ENCODE results near the gene BCL2L14.

BCL2L14 gene

GRCh38 chr12:12036901-12037300, 33.8 kb upstream of the BCL2L14 start:
- Histone ChIP-seq H3K4me2 (ENCODE audit: low read length) (no peak overlapping the region), H3K4me3 (ENCODE audit: low read depth, low read length, poor library complexity, severe bottlenecking) (no peak overlapping the region), H3K79me2 (ENCODE audit: insufficient read depth, low read length) (no peaks in the 10 kb centered on the region), H3K9me3 (ENCODE audit: low read length) (no peaks in the 10 kb centered on the region), H2AFZ (ENCODE audit: low read length) (no peak overlapping the region), H3K9me2 (ENCODE audit: low read depth, low read length) (no peaks in the 10 kb centered on the region), H3F3A (ENCODE audit: insufficient read depth, low read length) (no peaks in the 10 kb centered on the region), H3K9ac (ENCODE audit: low read length) (no peak overlapping the region), H4K20me1 (ENCODE audit: insufficient read depth, low read length) (no peaks in the 10 kb centered on the region), H3K36me3 (ENCODE audit: insufficient read depth, low read length) (no peaks in the 10 kb centered on the region), H3K27ac (ENCODE audit: low read depth, low read length, poor library complexity, severe bottlenecking) (no peak overlapping the region), H3K27me3 (ENCODE audit: insufficient read depth, low read length) (no peaks in the 10 kb centered on the region), H3K4me1 (ENCODE audit: insufficient read depth, low read length, severe bottlenecking) (peaks cover 28% of the 10 kb centered on the region)
- TF ChIP-seq CTCF (IDR thresholded peaks at IDR 0.05; ENCODE audit: low read length), result no peak
- TF ChIP-seq EZH2 (IDR thresholded peaks at IDR 0.05; ENCODE audit: borderline replicate concordance, low read length), result no peak

GRCh38 chr12:12039897-12040296, 30.8 kb upstream of the BCL2L14 start:
- no peak overlapping the region for H3K4me2 ChIP-seq (ENCODE audit: low read length)
- H3K9ac ChIP-seq (ENCODE audit: low read length), result no peak overlapping the region
- no peak overlapping the region for H2AFZ ChIP-seq (ENCODE audit: low read length)
- no peaks in the 10 kb centered on the region for H3K4me1 ChIP-seq (ENCODE audit: insufficient read depth, low read length, severe bottlenecking)
- H3K27me3 ChIP-seq (ENCODE audit: insufficient read depth, low read length), result no peaks in the 10 kb centered on the region
- no peak overlapping the region for H3K27ac ChIP-seq (ENCODE audit: low read depth, low read length, poor library complexity, severe bottlenecking)
- H3K9me3 ChIP-seq (ENCODE audit: low read length), result no peaks in the 10 kb centered on the region
- no peak overlapping the region for H3K4me3 ChIP-seq (ENCODE audit: low read depth, low read length, poor library complexity, severe bottlenecking)
- H3F3A ChIP-seq (ENCODE audit: insufficient read depth, low read length), result no peaks in the 10 kb centered on the region
- no peaks in the 10 kb centered on the region for H3K36me3 ChIP-seq (ENCODE audit: insufficient read depth, low read length)
- TF ChIP-seq CTCF (IDR thresholded peaks at IDR 0.05; ENCODE audit: low read length), result no peak
- no peak for TF ChIP-seq EZH2 (IDR thresholded peaks at IDR 0.05; ENCODE audit: borderline replicate concordance, low read length)
- no peaks in the 10 kb centered on the region for H3K9me2 ChIP-seq (ENCODE audit: low read depth, low read length)
- H4K20me1 ChIP-seq (ENCODE audit: insufficient read depth, low read length), result no peaks in the 10 kb centered on the region
- no peaks in the 10 kb centered on the region for H3K79me2 ChIP-seq (ENCODE audit: insufficient read depth, low read length)

- H3K27ac ChIP-seq (ENCODE audit: low read depth, low read length, poor library complexity, severe bottlenecking), result no peak overlapping the region
- no peak for TF ChIP-seq CTCF (IDR thresholded peaks at IDR 0.05; ENCODE audit: low read length)
- no peak for TF ChIP-seq EZH2 (IDR thresholded peaks at IDR 0.05; ENCODE audit: borderline replicate concordance, low read length)
- no peak overlapping the region for H3K4me2 ChIP-seq (ENCODE audit: low read length)
- H3K9me3 ChIP-seq (ENCODE audit: low read length), result no peaks in the 10 kb centered on the region
- no peaks in the 10 kb centered on the region; the same call in 1 of the 2 replicates for H3K36me3 ChIP-seq (ENCODE audit: insufficient read depth, low read length)
- H3K79me2 ChIP-seq (ENCODE audit: insufficient read depth, low read length), result no peaks in the 10 kb centered on the region
- H3K4me1 ChIP-seq (ENCODE audit: insufficient read depth, low read length, severe bottlenecking), result no peaks in the 10 kb centered on the region
- no peak overlapping the region for H3K9ac ChIP-seq (ENCODE audit: low read length)
- no peak overlapping the region for H2AFZ ChIP-seq (ENCODE audit: low read length)
- H3F3A ChIP-seq (ENCODE audit: insufficient read depth, low read length), result no peaks in the 10 kb centered on the region
- no peaks in the 10 kb centered on the region for H3K9me2 ChIP-seq (ENCODE audit: low read depth, low read length)
- no peaks in the 10 kb centered on the region for H3K27me3 ChIP-seq (ENCODE audit: insufficient read depth, low read length)
- H3K4me3 ChIP-seq (ENCODE audit: low read depth, low read length, poor library complexity, severe bottlenecking), result no peak overlapping the region
- no peaks in the 10 kb centered on the region for H4K20me1 ChIP-seq (ENCODE audit: insufficient read depth, low read length)
Observed at GRCh38 chr12:12046401-12046800, 24.3 kb upstream of the BCL2L14 start.

Measured in OCI-LY1 (cell line).